Glomerular visceral epithelial cell (primary cell): Measurements from ENCODE around the gene GTF2A1L.
A peak's percentile ranks its signal among the peaks of the same experiment; 100 is the strongest.
"Not testable (repeated sequence)": the region's sequence is repeated elsewhere in the genome, so short reads cannot be mapped to it uniquely, and the experiment has no call there.

ENCODE experiments used
- DNase-seq: peaks from one replicate; pipeline ENCODE4 v3.0.0-alpha.2; 2016; ENCODE audit errors: extremely low spot score

GTF2A1L gene

DNA sequence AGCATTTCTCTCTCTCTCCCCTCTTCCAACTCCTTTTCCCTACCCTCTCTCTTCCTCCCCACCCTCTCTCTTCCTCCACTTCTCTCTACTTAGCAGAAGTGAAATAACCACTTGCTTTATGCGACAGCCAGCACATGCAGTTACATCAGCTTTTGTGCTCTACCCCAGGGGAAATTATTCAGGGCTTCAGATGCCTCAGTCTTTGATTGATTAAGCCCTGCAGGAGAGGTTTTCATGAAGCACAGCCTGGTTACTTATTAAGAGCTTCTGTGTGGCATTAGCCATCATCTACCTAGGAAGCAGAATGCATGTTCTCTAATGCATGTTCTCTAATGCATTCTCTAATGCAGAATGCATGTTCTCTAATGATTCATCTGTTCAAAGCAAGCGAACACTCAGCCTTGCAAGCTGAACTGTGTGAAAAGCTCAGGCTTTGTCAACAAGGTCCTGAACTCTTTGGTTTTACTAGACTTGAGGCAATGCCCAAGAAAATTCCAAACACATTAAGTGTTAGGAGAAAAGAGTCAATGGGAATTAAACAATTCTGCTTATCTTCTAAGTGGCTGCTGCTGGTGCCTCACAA, 81.8 kb downstream of the GTF2A1L start:
- no peak for DNase-seq

DNA sequence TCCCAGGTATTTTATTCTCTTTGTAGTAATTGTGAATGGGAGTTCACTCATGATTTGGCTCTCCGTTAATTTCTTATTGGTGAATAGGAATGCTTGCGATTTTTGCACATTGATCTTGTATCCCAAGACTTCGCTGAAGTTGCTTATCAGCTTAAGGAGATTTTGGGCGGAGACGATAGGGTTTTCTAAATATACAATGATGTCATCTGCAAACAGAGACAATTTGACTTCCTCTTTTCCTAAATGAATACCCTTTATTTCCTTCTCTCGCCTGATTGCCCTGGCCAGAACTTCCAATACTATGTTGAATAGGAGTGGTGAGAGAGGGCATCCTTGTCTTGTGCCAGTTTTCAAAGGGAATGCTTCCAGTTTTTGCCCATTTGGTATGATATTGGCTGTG, 86.0 kb downstream of the GTF2A1L start:
- not testable (repeated sequence) for DNase-seq

DNA sequence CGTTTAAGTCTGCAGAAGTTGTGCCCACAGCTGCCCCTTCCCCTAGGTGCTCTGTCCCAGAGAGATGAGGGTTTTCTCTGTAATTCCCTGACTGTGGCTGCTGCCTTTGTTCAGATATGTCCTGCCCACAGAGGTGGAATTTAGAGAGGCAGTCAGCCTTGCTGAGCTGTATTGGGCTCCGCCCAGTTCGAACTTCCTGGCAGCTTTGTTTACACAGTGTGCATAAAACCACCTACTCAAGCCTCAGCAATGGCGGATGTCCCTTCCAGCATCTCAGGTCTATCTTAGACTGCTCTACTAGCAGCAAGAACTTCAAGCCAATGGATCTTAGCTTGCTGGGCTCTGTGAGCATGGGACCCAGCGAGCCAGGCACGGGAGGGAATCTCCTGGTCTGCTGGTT, 89.8 kb downstream of the GTF2A1L start:
- no peak for DNase-seq

DNA sequence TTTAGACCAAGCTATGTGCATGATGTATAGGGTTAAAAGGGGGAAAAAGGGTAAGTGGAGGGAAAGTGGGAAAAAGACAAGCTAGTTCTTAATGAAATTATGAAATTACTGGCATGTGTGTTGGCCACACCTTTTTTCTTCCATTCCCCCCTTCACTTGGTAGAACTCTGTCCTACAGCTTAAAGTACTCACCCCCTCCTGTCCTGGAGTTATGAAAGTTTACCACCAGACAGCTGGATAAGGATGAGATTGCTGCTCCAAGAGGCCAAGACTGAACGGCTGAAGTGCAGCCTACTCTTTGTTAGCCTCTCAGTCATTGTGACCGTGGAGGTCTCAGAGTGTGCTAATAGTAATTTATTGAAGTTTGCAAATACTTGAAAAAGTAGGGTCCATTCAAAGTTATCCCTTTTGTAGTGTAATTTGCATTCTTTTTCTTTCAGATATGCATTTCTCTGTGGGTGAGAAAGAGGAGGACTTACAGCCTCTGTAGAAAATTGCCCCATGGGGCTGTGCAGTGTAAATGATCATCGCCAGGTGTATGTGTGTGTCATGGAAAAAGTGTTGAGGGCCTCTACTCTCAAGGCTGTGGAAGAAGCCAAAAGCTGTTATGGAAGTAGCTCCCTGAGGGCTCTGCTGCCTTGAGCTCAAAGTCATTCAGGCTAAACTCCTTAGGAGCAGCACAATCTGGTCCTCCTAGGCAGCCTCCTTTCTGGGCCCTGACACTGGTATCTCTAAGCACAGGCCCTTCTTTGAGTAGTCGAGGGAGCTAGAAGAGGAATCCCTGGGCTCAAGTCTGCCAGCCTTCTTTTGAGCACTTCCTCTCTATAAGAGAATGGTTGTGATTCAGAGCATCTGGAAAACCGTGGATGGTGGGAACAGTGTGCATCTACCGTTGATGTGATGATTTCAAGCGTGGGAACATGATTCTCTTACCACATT, 91.7 kb downstream of the GTF2A1L start:
- DNase-seq = no peak

DNA sequence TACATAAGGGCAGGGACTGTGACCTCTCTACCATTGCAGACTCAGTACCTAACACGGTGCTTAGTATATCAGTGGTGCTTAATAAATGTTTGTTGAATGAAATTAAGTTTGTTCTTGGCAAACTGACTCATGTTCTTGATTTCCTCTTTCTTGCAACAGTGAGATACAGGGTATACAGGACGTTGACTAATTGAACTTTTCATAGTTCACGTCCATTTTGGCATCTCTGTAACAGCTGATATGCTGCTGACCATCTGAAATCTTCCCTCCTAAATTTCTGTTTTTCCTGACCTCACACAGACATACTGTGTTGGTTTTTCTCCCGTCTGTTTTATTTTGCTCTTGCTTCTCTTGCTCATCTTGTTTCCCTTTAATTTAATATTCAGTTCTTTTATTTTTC, 93.7 kb downstream of the GTF2A1L start:
- DNase-seq = no peak

DNA sequence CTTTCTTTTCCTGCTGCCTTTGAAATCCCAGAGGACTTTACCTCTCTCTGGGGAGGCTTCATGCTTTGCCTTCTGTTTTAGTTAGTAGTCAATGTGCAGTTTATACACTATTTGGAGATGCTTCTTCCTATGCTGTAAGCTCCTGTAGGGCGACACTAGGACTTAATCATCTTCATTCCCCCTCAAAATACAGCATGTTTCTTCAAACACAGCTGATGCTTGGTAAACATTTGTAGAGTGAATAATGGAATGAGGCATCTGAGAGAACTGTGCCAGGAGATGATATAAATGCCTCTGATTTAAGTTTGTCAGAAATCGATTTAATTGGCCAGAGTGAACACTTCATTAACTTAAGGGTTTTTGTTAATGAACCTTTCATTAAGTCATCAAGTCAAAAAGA, 94.5 kb downstream of the GTF2A1L start:
- DNase-seq = no peak

DNA sequence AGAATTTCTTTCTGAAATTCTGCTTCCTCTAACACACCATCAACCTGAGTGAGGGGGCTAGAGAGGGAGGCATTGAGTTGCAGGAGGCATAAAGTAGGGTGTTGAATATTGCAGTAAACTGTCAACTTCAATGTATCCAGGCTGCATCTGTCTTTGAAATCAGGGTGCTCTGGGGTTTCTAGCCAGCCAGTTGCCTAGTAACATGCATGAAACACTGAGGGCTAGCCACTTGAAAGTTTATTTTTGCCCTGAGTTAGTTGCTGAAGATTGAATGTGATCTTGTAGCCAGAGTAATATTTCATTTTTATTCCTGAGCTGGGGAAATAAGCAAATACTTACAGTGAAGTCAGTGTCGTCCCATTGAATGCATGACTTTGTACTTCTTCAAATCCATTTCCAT, 96.0 kb downstream of the GTF2A1L start:
- DNase-seq = no peak

DNA sequence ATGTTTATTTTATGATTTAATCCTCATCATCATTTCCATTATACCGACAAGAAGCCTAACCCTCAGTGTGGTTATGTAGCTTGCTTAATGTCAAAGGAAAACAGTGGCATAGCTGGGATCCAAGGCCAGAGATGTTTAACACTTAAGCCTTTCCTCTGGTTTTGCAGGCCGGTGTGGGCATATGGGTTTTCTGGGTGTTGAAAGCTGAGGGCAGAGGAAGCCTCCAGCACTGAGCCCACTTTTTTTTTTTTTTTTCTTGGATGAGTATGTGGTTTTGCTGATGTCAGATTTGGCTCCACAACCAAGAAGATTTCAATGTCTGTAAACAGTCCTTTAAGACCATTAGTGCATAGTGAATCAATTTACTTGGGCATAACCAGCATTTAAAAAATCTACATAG, 96.6 kb downstream of the GTF2A1L start:
- no peak for DNase-seq

DNA sequence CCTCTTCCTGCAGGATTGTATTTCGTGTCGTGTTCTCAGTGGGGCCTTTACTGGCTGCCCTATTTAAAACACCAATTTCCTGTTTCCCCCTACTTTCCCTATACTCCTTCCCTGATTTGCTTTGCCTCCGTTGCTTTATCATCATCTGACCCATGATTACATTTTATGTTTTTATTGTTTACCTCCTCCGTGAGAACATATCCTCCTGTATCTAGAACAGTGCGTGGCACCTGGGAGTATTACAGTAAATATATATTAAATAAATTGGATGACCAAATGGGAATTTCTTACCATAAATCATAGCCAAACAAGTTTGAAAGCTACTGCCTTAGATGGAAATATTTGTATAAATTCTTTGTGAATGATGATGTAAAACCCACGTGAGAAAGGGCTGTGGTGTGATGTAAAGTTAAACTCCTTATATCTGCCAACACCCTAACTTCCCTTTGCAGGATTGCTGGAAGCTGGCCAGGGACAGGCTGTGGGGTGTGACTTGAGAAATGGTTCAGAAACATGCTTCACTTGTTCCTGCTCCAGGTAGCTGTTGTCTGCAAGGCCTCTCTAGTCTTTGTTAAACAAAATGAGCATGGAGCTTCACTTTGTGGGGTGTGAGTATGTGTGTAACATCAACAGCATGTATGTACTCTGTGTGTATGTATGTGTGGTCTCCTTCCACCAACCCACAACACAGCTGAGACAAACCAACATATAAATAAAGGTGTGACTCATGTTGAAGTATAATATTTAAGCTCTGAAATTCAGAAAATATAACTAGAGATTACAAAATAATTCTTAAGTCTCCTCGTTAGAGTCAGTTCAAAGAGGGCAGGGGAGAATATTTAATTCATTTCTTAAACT, 97.6 kb downstream of the GTF2A1L start:
- DNase-seq = peak; percentile 1

DNA sequence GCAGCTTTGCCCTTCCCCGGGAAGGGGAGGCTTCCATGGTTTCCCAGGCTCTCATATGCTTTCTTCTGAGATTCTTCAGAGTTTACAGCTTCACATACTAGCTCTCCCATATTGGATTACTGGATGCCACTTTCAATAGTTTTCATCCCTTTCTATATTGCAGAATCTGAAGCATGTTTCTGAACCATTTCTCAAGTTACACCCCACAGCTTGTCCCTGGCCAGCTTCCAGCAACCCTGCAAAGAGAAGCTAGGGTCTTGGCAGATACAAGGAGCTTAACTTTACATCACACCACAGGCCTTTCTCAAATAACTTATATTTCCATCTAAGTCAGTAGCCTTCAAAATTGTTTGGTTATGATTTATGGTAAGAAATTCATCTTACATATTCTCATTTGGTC, 98.3 kb downstream of the GTF2A1L start:
- no peak for DNase-seq

DNA sequence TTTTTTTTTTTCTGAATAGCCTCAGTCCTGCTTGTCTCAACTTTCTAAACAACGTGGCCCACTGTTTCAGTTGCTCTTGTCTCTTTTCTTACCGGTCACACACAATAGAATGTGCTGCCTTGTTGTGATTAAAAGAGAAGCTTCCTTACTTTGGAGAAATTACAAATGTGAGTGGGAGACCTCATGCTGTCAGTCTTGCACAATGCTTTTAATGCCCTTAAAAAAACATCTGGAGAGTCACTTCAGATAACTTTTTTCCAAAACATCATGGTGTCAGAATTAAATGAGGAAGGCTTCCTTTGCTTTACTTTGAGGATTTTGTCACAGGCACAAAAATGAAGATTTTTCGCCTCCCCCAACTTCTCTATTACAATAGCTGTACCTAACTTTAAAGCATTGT, 100.2 kb downstream of the GTF2A1L start:
- no peak for DNase-seq

DNA sequence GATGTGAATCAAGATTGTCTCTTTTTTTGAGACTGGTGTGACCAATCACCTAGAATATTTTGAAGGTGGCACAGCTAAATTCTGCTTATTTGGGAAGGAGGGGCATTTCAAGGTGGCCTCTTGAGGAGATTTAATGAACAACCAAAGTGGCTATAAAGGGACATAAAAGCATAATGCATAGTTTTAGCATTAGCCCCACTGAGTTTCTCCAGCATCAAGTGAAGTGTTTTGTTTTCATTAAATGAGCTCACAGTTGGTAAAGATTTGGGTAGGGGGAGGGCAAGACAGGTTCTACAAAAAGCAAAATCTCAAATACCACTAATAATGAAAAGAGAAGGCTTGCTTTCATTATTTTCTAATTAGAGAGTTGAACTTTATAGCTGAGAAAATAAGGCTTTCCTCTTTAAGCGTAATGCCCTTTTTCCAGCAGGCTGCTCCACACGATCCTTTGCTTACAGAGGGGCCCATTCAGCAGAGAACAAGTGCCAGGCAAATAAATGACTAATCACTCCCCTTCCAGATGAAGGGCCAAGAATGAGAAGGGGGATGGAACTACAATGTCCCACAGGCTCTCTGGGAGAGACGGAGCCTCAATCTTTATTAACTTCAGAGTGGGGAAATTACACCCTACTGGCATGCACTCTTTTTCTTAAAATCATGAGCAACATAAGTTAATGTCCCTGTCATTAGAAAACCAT, 102.0 kb downstream of the GTF2A1L start:
- DNase-seq = no peak

DNA sequence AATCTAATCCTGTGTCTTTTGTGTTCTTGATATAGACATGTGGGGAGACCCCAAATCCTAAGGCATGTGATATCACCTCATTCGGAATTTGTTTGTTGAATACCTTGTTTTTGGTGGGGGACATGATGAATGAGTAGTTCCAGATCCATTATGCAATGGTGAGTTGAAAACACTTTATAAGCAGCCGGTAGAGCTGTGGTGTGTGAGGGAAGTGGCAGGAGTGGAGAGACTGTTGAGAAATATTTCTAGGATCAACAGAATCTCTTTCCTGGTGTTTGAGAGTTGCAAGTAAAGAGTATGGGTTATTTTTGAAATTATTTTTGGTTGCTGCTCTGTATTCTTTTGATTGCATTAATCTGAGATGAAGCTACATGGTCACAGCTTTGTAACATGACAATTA, 103.5 kb downstream of the GTF2A1L start:
- no peak for DNase-seq

DNA sequence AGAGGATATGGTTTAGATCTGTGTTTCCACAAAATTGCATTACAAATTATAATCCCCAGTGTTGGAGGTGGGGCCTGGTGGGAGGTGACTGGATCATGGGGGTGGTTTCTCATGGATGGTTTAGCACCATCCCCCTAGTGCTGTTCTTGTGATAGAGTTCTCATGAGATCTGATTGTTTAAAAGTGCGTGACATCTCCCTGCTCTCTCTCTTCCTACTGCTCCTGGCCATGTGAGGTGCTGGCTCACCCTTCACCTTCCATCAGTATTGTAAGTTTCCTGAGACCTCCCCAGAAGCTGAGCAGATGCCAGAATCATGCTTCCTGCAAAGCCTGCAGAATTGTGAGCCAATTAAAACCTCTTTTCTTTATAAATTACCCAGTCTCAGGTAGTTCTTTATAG, 104.7 kb downstream of the GTF2A1L start:
- no peak for DNase-seq

DNA sequence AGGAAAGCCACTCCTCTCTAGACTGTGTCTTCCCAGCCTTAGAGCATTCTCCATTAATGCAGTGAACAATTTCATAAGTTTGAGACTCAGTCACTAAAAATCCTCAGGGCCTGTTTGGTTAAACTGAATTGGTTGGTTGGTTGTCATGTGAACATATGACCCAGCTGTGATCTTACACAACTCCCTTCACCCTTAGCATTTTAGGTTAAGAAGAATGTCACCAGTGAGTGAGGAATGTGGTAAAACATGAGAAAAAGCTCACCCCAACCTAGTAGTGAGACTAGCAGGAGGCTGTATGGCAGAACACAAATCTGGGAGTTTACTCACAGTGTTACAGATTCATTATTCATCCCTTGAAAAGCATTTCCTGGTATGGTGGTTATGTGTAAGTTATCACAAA, 105.5 kb downstream of the GTF2A1L start:
- no peak for DNase-seq

DNA sequence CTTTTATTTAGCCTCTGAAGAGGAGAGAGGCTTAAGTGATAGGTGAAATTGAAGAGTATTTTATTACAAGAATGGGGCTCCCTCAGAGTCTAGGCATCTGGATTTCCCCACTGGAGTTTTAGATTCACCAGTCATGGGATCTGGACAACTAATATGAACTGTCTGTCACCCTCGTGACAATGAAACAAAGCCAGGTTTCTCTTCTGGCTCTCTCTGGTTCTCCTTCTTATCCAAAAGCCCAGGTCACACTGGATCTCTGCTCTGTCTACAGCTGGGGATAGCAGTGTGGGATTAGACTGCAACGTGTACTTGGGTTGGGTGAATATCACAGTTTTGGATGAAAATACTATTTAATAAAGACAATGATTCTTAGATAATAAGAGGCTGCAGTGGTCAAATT, 106.6 kb downstream of the GTF2A1L start:
- DNase-seq = no peak

DNA sequence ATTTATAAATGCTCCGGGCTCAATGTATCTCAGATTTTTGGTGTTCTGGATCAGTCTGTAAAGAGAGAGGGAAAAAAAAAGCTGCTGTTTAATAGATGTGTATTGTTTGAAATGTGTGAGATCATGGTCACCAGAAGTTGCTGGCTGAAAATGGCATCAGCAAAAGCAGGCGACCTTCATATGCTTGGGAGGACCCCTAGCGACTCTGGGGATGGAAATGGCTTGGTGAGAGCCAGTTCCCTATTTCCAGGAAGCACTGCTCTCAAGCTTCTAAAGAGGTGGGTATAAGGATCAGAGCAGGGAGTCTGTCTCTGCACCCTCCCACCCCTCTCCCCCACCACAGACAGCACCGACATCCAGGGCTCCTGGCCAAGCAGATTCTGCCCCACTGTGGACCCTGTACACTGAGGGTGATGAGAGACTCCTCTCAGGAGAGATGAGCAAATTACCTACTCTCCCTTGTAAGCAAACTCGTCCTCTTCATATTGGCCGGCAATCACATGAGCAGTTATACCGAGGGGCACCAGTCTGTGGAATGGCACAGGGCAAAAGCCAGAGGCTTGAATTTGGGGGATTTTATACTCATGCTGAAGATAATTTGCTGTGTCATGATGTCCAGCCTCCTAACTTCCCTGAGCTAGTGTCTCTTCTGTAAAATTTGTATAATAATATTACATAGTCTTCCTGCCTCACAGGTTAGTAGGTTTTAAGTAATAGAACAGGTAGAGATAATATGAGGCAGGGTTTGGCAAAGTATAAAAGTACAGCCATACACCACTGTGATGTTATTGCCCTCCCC, 108.2 kb downstream of the GTF2A1L start:
- no peak for DNase-seq

DNA sequence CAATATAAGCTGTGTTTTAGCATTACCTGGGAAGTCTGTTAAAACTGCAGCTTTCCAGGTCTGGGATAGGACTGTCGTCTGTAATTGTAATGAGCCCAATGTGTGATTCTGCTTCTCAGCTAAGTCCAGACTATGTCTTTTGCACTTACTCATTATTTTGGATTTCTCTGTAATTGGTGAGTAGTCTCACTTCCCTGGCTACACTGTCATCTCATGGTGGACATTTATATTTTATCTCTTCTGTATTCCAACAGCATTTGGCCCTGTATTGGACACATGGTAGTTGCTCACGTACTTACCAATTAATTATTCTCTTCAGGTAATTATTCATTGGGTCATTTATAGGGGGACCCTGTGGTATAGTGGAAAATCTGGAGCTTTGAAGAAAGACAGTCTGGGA, 109.9 kb downstream of the GTF2A1L start:
- no peak for DNase-seq

DNA sequence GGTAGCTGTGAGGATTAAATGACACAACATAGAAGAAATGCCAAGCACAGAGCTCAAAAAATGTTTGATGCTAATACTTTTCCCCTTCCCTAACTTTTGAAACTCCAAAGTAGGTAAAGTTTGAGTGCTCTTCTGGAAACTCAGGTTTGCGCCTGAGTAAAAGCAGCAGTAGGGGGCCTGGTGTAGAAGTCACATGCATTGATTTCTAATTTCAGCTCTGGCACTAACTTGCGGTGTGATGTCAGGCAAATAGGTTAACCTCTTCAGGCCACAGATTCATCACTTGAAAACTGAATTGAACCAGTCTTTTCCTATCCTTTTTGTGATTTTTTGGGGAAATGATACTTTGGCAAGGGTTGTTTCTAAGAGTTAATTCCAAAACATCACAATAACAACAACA, 110.6 kb downstream of the GTF2A1L start:
- no peak for DNase-seq

DNA sequence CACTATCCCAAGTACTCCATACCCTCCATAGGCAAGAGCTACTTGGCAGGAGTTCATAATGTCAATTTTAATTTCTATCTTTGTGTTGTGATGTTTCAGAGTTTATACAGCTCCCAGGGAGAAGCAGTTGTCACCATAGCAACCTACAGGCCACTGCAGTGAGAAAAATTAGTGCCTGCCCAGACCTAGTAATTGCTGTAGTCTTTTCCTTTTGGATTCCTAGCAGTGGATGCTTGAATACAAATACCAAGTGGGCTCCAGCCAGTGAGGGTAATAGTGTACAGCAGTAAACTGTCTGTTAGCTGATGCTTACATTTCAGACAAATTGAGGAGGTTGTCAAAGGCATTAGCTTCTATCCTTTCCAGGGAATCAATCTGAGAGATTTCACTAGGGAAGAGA, 111.2 kb downstream of the GTF2A1L start:
- DNase-seq = no peak
